Measurements from ENCODE around the gene NKX6-1.

Gene NKX6-1

GRCh38 chr4:84482564-84483563, 16.2 kb downstream of the NKX6-1 start:
- peaks cover 29% of the 10 kb centered on the region for H3K27me3 ChIP-seq (ENCODE audit: control insufficient read depth, insufficient read depth, low read length)
- no peak overlapping the region for H3K27ac ChIP-seq (ENCODE audit: low read depth, low read length)
- peaks cover 3% of the 10 kb centered on the region for H3K4me1 ChIP-seq (ENCODE audit: control insufficient read depth, insufficient read depth, low read length)
- no peak overlapping the region for H3K9ac ChIP-seq (ENCODE audit: low read length)
- no peaks in the 10 kb centered on the region for H3K36me3 ChIP-seq (ENCODE audit: control insufficient read depth, insufficient read depth, low read length)
- peak overlapping the region; percentile 49 for H3K4me3 ChIP-seq (ENCODE audit: low read length)

GRCh38 chr4:84481860-84482245, 17.2 kb downstream of the NKX6-1 start:
- H3K27me3 ChIP-seq (ENCODE audit: control insufficient read depth, insufficient read depth, low read length): peaks cover 29% of the 10 kb centered on the region
- H3K27ac ChIP-seq (ENCODE audit: low read depth, low read length): no peak overlapping the region
- H3K4me1 ChIP-seq (ENCODE audit: control insufficient read depth, insufficient read depth, low read length): peaks cover 3% of the 10 kb centered on the region
- H3K9ac ChIP-seq (ENCODE audit: low read length): no peak overlapping the region
- H3K36me3 ChIP-seq (ENCODE audit: control insufficient read depth, insufficient read depth, low read length): no peaks in the 10 kb centered on the region
- no peak overlapping the region for H3K4me3 ChIP-seq (ENCODE audit: low read length)

GRCh38 chr4:84481077-84481859, 17.8 kb downstream of the NKX6-1 start:
- H3K36me3 ChIP-seq (ENCODE audit: control insufficient read depth, insufficient read depth, low read length): no peaks in the 10 kb centered on the region
- H3K9ac ChIP-seq (ENCODE audit: low read length): no peak overlapping the region
- peaks cover 29% of the 10 kb centered on the region for H3K27me3 ChIP-seq (ENCODE audit: control insufficient read depth, insufficient read depth, low read length)
- peaks cover 3% of the 10 kb centered on the region for H3K4me1 ChIP-seq (ENCODE audit: control insufficient read depth, insufficient read depth, low read length)
- no peak overlapping the region for H3K27ac ChIP-seq (ENCODE audit: low read depth, low read length)
- H3K4me3 ChIP-seq (ENCODE audit: low read length): no peak overlapping the region

- Histone ChIP-seq H3K4me3 (ENCODE audit: low read length) (no peak overlapping the region), H3K4me1 (ENCODE audit: control insufficient read depth, insufficient read depth, low read length) (peaks cover 3% of the 10 kb centered on the region), H3K9ac (ENCODE audit: low read length) (no peak overlapping the region), H3K27me3 (ENCODE audit: control insufficient read depth, insufficient read depth, low read length) (peaks cover 29% of the 10 kb centered on the region), H3K27ac (ENCODE audit: low read depth, low read length) (no peak overlapping the region), H3K36me3 (ENCODE audit: control insufficient read depth, insufficient read depth, low read length) (no peaks in the 10 kb centered on the region)
Measured at GRCh38 chr4:84480082-84480481, 19.0 kb downstream of the NKX6-1 start.

- H3K4me1 ChIP-seq (ENCODE audit: control insufficient read depth, insufficient read depth, low read length): peaks cover 3% of the 10 kb centered on the region
- no peak overlapping the region for H3K9ac ChIP-seq (ENCODE audit: low read length)
- H3K27me3 ChIP-seq (ENCODE audit: control insufficient read depth, insufficient read depth, low read length): peaks cover 29% of the 10 kb centered on the region
- no peak overlapping the region for H3K27ac ChIP-seq (ENCODE audit: low read depth, low read length)
- H3K36me3 ChIP-seq (ENCODE audit: control insufficient read depth, insufficient read depth, low read length): no peaks in the 10 kb centered on the region
- H3K4me3 ChIP-seq (ENCODE audit: low read length): no peak overlapping the region
Measured at GRCh38 chr4:84479663-84480062, 19.4 kb downstream of the NKX6-1 start.

GRCh38 chr4:84477738-84478137, 21.4 kb downstream of the NKX6-1 start:
- H3K4me3 ChIP-seq (ENCODE audit: low read length): no peak overlapping the region
- no peaks in the 10 kb centered on the region for H3K36me3 ChIP-seq (ENCODE audit: control insufficient read depth, insufficient read depth, low read length)
- no peak overlapping the region for H3K9ac ChIP-seq (ENCODE audit: low read length)
- H3K27me3 ChIP-seq (ENCODE audit: control insufficient read depth, insufficient read depth, low read length): peaks cover 16% of the 10 kb centered on the region
- no peak overlapping the region for H3K27ac ChIP-seq (ENCODE audit: low read depth, low read length)
- peaks cover under 1% of the 10 kb centered on the region for H3K4me1 ChIP-seq (ENCODE audit: control insufficient read depth, insufficient read depth, low read length)

GRCh38 chr4:84474107-84474506, 25.0 kb downstream of the NKX6-1 start:
- Histone ChIP-seq H3K27ac (ENCODE audit: low read depth, low read length) (no peak overlapping the region), H3K36me3 (ENCODE audit: control insufficient read depth, insufficient read depth, low read length) (no peaks in the 10 kb centered on the region), H3K4me1 (ENCODE audit: control insufficient read depth, insufficient read depth, low read length) (no peaks in the 10 kb centered on the region), H3K9ac (ENCODE audit: low read length) (no peak overlapping the region), H3K4me3 (ENCODE audit: low read length) (no peak overlapping the region), H3K27me3 (ENCODE audit: control insufficient read depth, insufficient read depth, low read length) (no peaks in the 10 kb centered on the region)

- no peaks in the 10 kb centered on the region for H3K27me3 ChIP-seq (ENCODE audit: control insufficient read depth, insufficient read depth, low read length)
- no peaks in the 10 kb centered on the region for H3K36me3 ChIP-seq (ENCODE audit: control insufficient read depth, insufficient read depth, low read length)
- H3K9ac ChIP-seq (ENCODE audit: low read length): no peak overlapping the region
Measured at GRCh38 chr4:84472154-84472553, 26.9 kb downstream of the NKX6-1 start.

GRCh38 chr4:84470204-84470785, 28.8 kb downstream of the NKX6-1 start:
- Histone ChIP-seq H3K9ac (ENCODE audit: low read length) (no peak overlapping the region), H3K27ac (ENCODE audit: low read depth, low read length) (no peak overlapping the region)

More at GRCh38 chr4:84472154-84472553, 26.9 kb downstream of the NKX6-1 start:
- Histone ChIP-seq H3K4me1 (ENCODE audit: control insufficient read depth, insufficient read depth, low read length) (no peaks in the 10 kb centered on the region), H3K4me3 (ENCODE audit: low read length) (no peak overlapping the region), H3K27ac (ENCODE audit: low read depth, low read length) (no peak overlapping the region)

GRCh38 chr4:84467601-84468000, 31.5 kb downstream of the NKX6-1 start:
- Histone ChIP-seq H3K4me3 (ENCODE audit: low read length) (no peak overlapping the region), H3K9ac (ENCODE audit: low read length) (no peak overlapping the region), H3K27me3 (ENCODE audit: control insufficient read depth, insufficient read depth, low read length) (no peaks in the 10 kb centered on the region), H3K4me1 (ENCODE audit: control insufficient read depth, insufficient read depth, low read length) (no peaks in the 10 kb centered on the region), H3K36me3 (ENCODE audit: control insufficient read depth, insufficient read depth, low read length) (no peaks in the 10 kb centered on the region), H3K27ac (ENCODE audit: low read depth, low read length) (no peak overlapping the region)

More at GRCh38 chr4:84470204-84470785, 28.8 kb downstream of the NKX6-1 start:
- Histone ChIP-seq H3K36me3 (ENCODE audit: control insufficient read depth, insufficient read depth, low read length) (no peaks in the 10 kb centered on the region), H3K27me3 (ENCODE audit: control insufficient read depth, insufficient read depth, low read length) (no peaks in the 10 kb centered on the region), H3K4me3 (ENCODE audit: low read length) (no peak overlapping the region), H3K4me1 (ENCODE audit: control insufficient read depth, insufficient read depth, low read length) (no peaks in the 10 kb centered on the region)

GRCh38 chr4:84459783-84460182, 39.3 kb downstream of the NKX6-1 start:
- Histone ChIP-seq H3K4me3 (ENCODE audit: low read length) (no peak overlapping the region), H3K27ac (ENCODE audit: low read depth, low read length) (no peak overlapping the region), H3K27me3 (ENCODE audit: control insufficient read depth, insufficient read depth, low read length) (no peaks in the 10 kb centered on the region), H3K4me1 (ENCODE audit: control insufficient read depth, insufficient read depth, low read length) (no peaks in the 10 kb centered on the region), H3K36me3 (ENCODE audit: control insufficient read depth, insufficient read depth, low read length) (no peaks in the 10 kb centered on the region), H3K9ac (ENCODE audit: low read length) (no peak overlapping the region)

GRCh38 chr4:84456157-84456556, 42.9 kb downstream of the NKX6-1 start:
- Histone ChIP-seq H3K27ac (ENCODE audit: low read depth, low read length) (no peak overlapping the region), H3K9ac (ENCODE audit: low read length) (no peak overlapping the region)

More at GRCh38 chr4:84456157-84456556, 42.9 kb downstream of the NKX6-1 start:
- H3K36me3 ChIP-seq (ENCODE audit: control insufficient read depth, insufficient read depth, low read length): no peaks in the 10 kb centered on the region
- no peak overlapping the region for H3K4me3 ChIP-seq (ENCODE audit: low read length)
- H3K27me3 ChIP-seq (ENCODE audit: control insufficient read depth, insufficient read depth, low read length): no peaks in the 10 kb centered on the region
- no peaks in the 10 kb centered on the region for H3K4me1 ChIP-seq (ENCODE audit: control insufficient read depth, insufficient read depth, low read length)

Measured in rectal smooth muscle tissue (tissue), 1 donor.